OCI-LY1 (cell line): ENCODE results near the gene BRCA1.

Experiments
- H2AFZ ChIP-seq: fragments of 200-600 bp; sonication (generic), shearing (Covaris generic); 2 replicates; pipeline ENCODE4 v1.6.0; 2014; ENCODE audit warnings: antibody characterized with exemption, mild to moderate bottlenecking, low read length
- H3F3A ChIP-seq: fragments of 200-600 bp; sonication (generic), shearing (Covaris generic); 2 replicates; pipeline ENCODE4 v1.6.0; 2014; ENCODE audit warnings: mild to moderate bottlenecking, antibody characterized with exemption, low read length, moderate library complexity; ENCODE audit not compliant: insufficient read depth
- H3K27ac ChIP-seq: fragments of 200-600 bp; sonication (generic); 2 replicates; pipeline ENCODE4 v1.5.1; 2014; ENCODE audit warnings: low read length, mixed run types, mild to moderate bottlenecking, low read depth; ENCODE audit not compliant: poor library complexity, severe bottlenecking
- H3K27me3 ChIP-seq: fragments of 200-600 bp; sonication (generic); 2 replicates; pipeline ENCODE4 v1.6.0; 2014; ENCODE audit warnings: antibody characterized with exemption, mild to moderate bottlenecking, low read length, moderate library complexity; ENCODE audit not compliant: insufficient read depth
- H3K36me3 ChIP-seq: fragments of 200-600 bp; sonication (generic); 2 replicates; pipeline ENCODE4 v1.6.1; 2014; ENCODE audit warnings: mild to moderate bottlenecking, antibody characterized with exemption, low read length, moderate library complexity, mixed read lengths; ENCODE audit not compliant: insufficient read depth
- H3K4me1 ChIP-seq: fragments of 200-600 bp; sonication (generic); 2 replicates; pipeline ENCODE4 v1.5.1; 2014; ENCODE audit warnings: mild to moderate bottlenecking, low read length, moderate library complexity; ENCODE audit not compliant: insufficient read depth, severe bottlenecking
- H3K4me2 ChIP-seq: fragments of 200-600 bp; sonication (generic), shearing (Covaris generic); 2 replicates; pipeline ENCODE4 v1.6.1; 2014; ENCODE audit warnings: low read length
- H3K4me3 ChIP-seq: fragments of 200-600 bp; sonication (generic); 2 replicates; pipeline ENCODE4 v1.5.1; 2014; ENCODE audit warnings: low read length, low read depth, mild to moderate bottlenecking, mixed read lengths; ENCODE audit not compliant: poor library complexity, severe bottlenecking
- H3K79me2 ChIP-seq: fragments of 200-600 bp; shearing (Covaris generic); 2 replicates; pipeline ENCODE4 v1.6.1; 2016; ENCODE audit warnings: mixed run types, low read length, mixed read lengths; ENCODE audit not compliant: insufficient read depth
- H3K9ac ChIP-seq: fragments of 200-600 bp; sonication (generic), shearing (Covaris generic); 2 replicates; pipeline ENCODE4 v1.6.1; 2014; ENCODE audit warnings: mild to moderate bottlenecking, low read length, mixed read lengths
- H3K9me2 ChIP-seq: fragments of 200-600 bp; sonication (generic), shearing (Covaris generic); 2 replicates; pipeline ENCODE4 v1.6.1; 2014; ENCODE audit warnings: low read depth, mild to moderate bottlenecking, low read length, mixed read lengths
- H3K9me3 ChIP-seq: fragments of 200-600 bp; shearing (Covaris generic); 2 replicates; pipeline ENCODE4 v1.6.1; 2014; ENCODE audit warnings: low read length, mixed read lengths
- H4K20me1 ChIP-seq: fragments of 200-600 bp; sonication (generic), shearing (Covaris generic); 2 replicates; pipeline ENCODE4 v1.6.0; 2016; ENCODE audit warnings: mild to moderate bottlenecking, low read length; ENCODE audit not compliant: insufficient read depth
- EZH2 ChIP-seq: fragments of 200-600 bp; sonication (generic), shearing (Covaris generic); IDR thresholded peaks from 2 replicates; pipeline ENCODE4 v1.8.0; 2017; ENCODE audit warnings: borderline replicate concordance, mixed run types, mild to moderate bottlenecking, antibody characterized with exemption, low read length, moderate library complexity, mixed read lengths
- TF ChIP-seq, protein P1 (sequence below): fragments of 200-600 bp; sonication (generic), shearing (Covaris generic); IDR thresholded peaks from 2 replicates; pipeline ENCODE4 v1.5.1; 2017; ENCODE audit warnings: mild to moderate bottlenecking, antibody characterized with exemption, low read length, moderate library complexity, mixed read lengths

The BRCA1 gene

GRCh38 chr17:43125967-43126910, 1.1 kb upstream of the BRCA1 start:
- Histone ChIP-seq H3F3A (no peaks in the 10 kb centered on the region), H3K4me2 (peak overlapping the region; percentile 92), H3K36me3 (peaks cover 26% of the 10 kb centered on the region), H3K9ac (peak overlapping the region; percentile 82), H4K20me1 (no peaks in the 10 kb centered on the region), H3K79me2 (peaks cover 10% of the 10 kb centered on the region; the same call in 1 of the 2 replicates), H3K9me3 (no peaks in the 10 kb centered on the region), H2AFZ (no peak overlapping the region), H3K9me2 (no peaks in the 10 kb centered on the region), H3K27me3 (no peaks in the 10 kb centered on the region), H3K4me1 (peaks cover 34% of the 10 kb centered on the region), H3K4me3 (peak overlapping the region; percentile 90), H3K27ac (no peak overlapping the region)
- TF ChIP-seq, protein P1, sequence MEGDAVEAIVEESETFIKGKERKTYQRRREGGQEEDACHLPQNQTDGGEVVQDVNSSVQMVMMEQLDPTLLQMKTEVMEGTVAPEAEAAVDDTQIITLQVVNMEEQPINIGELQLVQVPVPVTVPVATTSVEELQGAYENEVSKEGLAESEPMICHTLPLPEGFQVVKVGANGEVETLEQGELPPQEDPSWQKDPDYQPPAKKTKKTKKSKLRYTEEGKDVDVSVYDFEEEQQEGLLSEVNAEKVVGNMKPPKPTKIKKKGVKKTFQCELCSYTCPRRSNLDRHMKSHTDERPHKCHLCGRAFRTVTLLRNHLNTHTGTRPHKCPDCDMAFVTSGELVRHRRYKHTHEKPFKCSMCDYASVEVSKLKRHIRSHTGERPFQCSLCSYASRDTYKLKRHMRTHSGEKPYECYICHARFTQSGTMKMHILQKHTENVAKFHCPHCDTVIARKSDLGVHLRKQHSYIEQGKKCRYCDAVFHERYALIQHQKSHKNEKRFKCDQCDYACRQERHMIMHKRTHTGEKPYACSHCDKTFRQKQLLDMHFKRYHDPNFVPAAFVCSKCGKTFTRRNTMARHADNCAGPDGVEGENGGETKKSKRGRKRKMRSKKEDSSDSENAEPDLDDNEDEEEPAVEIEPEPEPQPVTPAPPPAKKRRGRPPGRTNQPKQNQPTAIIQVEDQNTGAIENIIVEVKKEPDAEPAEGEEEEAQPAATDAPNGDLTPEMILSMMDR = no peak
- no peak for TF ChIP-seq EZH2

DNA sequence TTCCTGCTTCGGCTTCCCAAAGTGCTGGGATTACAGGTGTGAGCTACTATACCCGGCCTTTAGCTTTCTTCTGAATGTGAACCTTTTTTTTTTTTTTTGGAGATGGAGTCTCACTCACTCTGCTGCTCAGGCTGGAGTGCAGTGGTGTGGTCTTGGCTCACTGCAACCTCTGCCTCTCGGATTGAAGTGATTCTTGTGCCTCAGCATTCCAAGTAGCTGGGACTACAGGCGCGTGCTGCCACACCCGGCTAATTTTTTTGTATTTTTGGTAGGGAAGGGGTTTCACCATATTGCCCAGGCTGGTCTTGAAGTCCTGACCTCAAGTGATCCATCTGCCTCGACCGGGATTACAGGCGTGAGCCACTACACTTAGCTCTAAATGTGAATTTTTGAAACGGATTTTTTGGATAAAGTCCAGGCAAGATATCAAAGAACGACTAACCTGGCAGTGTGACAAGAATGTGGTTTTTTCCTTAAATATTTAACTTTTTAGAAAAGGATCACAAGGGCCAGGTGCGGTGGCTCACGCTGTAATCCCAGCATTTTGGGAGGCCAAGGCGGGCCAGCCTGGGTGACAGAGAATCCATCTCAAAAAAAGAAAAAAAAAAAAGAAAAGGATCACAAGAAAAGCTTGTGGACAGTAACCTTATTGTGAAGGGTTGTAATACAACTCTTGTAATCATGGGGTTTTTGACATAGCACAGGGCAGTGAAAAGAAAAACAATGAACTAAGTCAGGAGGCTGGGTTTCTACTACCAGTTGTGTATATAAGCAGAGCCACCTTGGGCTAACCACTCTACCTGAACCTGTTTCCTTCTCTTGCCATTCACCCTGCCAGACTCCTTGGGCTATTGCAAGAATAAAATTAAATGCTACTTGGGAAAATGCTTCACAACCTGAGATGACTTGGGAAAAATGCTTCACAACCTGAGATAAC, 6.2 kb downstream of the BRCA1 start:
- no peaks in the 10 kb centered on the region for H4K20me1 ChIP-seq
- H3K4me2 ChIP-seq = no peak overlapping the region
- peaks cover 37% of the 10 kb centered on the region for H3K36me3 ChIP-seq
- H3K27ac ChIP-seq = no peak overlapping the region
- TF ChIP-seq, protein P1 = no peak
- no peak for TF ChIP-seq EZH2
- H3K4me3 ChIP-seq = no peak overlapping the region
- H3K79me2 ChIP-seq = no peaks in the 10 kb centered on the region
- peaks cover 4% of the 10 kb centered on the region for H3K4me1 ChIP-seq
- no peaks in the 10 kb centered on the region for H3K27me3 ChIP-seq
- H3K9ac ChIP-seq = no peak overlapping the region
- H3K9me3 ChIP-seq = no peaks in the 10 kb centered on the region
- no peaks in the 10 kb centered on the region for H3F3A ChIP-seq
- no peak overlapping the region for H2AFZ ChIP-seq
- H3K9me2 ChIP-seq = no peaks in the 10 kb centered on the region

DNA sequence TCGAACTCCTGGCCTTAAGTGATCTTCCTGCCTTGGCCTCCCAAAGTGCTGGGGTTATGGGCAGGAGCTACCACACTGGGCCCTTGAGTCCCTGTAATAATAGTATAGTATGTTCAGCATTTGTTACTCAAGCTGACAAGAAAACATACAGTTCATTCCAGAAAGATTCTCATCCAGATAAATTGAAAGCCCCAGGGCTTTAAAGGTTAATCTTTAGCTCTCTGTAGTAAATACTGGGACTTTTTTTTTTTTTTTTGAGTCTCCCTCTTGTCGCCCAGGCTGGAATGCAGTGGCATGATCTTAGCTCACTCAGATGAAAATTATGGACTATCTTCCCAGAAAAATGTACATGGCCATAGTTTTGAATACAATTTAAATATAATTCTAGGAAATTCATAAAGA, 11.0 kb downstream of the BRCA1 start:
- Histone ChIP-seq H3K9me2 (no peaks in the 10 kb centered on the region), H3K9ac (no peak overlapping the region), H3K4me3 (no peak overlapping the region), H3K4me1 (no peaks in the 10 kb centered on the region), H3K27me3 (no peaks in the 10 kb centered on the region), H3K4me2 (no peak overlapping the region), H3F3A (no peaks in the 10 kb centered on the region), H4K20me1 (no peaks in the 10 kb centered on the region), H3K27ac (no peak overlapping the region), H3K36me3 (peaks cover 47% of the 10 kb centered on the region), H3K79me2 (no peaks in the 10 kb centered on the region), H2AFZ (no peak overlapping the region), H3K9me3 (no peaks in the 10 kb centered on the region)
- no peak for TF ChIP-seq EZH2
- TF ChIP-seq, protein P1 = no peak
